Heart left ventricle (tissue), 16 donors: ENCODE data around the gene SMAD9. TPM values are rescaled to one million over a fixed set of nuclear protein-coding genes. Genes with fewer than 3 reads are reported as not detected.

Experiments used
- ATAC-seq, 4 donors: fragments of 200-7000 bp; cut with Tn5 transposase; one replicate each; pipeline ENCODE4 v1.9.1; 2020 to 2022; ENCODE audit warnings: moderate library complexity in 4 of 4, mild to moderate bottlenecking in 3 of 4, moderate number of reproducible peaks in 1 of 4
- DNase-seq, 5 donors: peaks; one replicate each; pipeline ENCODE4 v3.0.0-alpha.2; 2020
- H3K27ac ChIP-seq, 12 donors: fragments of 200-600 bp; sonication (generic) in 4 of 12; one replicate each; pipeline versions ENCODE4 v1.5.0 to v1.8.0; 2016 to 2022; ENCODE audit warnings: mild to moderate bottlenecking in 2 of 12
- H3K27me3 ChIP-seq, 9 donors: fragments of 200-600 bp; sonication (generic) in 2 of 9; one replicate each; pipeline versions ENCODE4 v1.5.1 to v1.8.0; 2016 to 2022; ENCODE audit warnings: mild to moderate bottlenecking in 3 of 9
- H3K36me3 ChIP-seq, 9 donors: fragments of 200-600 bp; sonication (generic) in 2 of 9; one replicate each; pipeline versions ENCODE4 v1.5.0 to v1.8.0; 2018 to 2022; ENCODE audit warnings: mild to moderate bottlenecking in 2 of 9
- H3K4me1 ChIP-seq, 12 donors: fragments of 200-600 bp; sonication (generic) in 4 of 12; one replicate each; pipeline versions ENCODE4 v1.5.0 to v1.8.0; 2016 to 2022; ENCODE audit warnings: mild to moderate bottlenecking in 3 of 12
- H3K4me3 ChIP-seq, 12 donors: fragments of 200-600 bp; sonication (generic) in 4 of 12; one replicate each; pipeline versions ENCODE4 v1.5.0 to v1.8.0; 2017 to 2022; ENCODE audit warnings: mild to moderate bottlenecking in 9 of 12, moderate library complexity in 4 of 12
- H3K9me3 ChIP-seq, 12 donors: fragments of 200-600 bp; sonication (generic) in 4 of 12; one replicate each; pipeline versions ENCODE4 v1.5.0 to v1.8.0; 2016 to 2022; ENCODE audit warnings: mild to moderate bottlenecking in 1 of 12
- POLR2A ChIP-seq, 2 donors: fragments of 450-650 bp; IDR thresholded peaks; one replicate each; pipeline ENCODE4 v1.6.1; 2017; ENCODE audit warnings: antibody characterized with exemption in 2 of 2, mild to moderate bottlenecking in 2 of 2, moderate library complexity in 2 of 2
- WGBS, 4 donors: extraction: QIAGEN DNeasy Blood & Tissue Kit in 2 of 4; methylation state at CpG; one replicate each; pipeline versions ENCODE4 v1.1.5 to v1.1.7; 2013 to 2018; 5-methylcytosine and 5-hydroxymethylcytosine counted together
- intact Hi-C, 10 donors: fragments of 100-400 bp; cut with DNase I; formaldehyde crosslinking; loops; one replicate each; pipeline versions ENCODE4 v1.11.1 to v1.14.2; 2022
- polyA plus RNA-seq, 2 donors: library from polyadenylated mRNA; stranded (reverse); fragments of 200-250 nt; gene quantifications; one replicate each; pipeline ENCODE4 v1.2.3, GENCODE V29; 2013
- total RNA-seq, 9 donors: library from RNA; depleted of rRNA in 2 of 9; stranded (reverse); fragments of >200 nt in 2 of 9; fragmentation: NEBNext Ultra II Directional in 3 of 9; extraction: Animal tissue kit (Norgen Biotek cat#: 25700) in 3 of 9; gene quantifications; one replicate each; pipeline versions ENCODE4 v1.1.0 to v1.2.4, GENCODE V29; 2016 to 2023
- TF ChIP-seq, protein P1 (sequence below), 12 donors: fragments of 200-600 bp; sonication (generic) in 4 of 12; IDR thresholded peaks; one replicate each; pipeline versions ENCODE4 v1.5.0 to v1.8.0; 2018 to 2022; ENCODE audit warnings: antibody characterized with exemption in 12 of 12, mild to moderate bottlenecking in 5 of 12
- donor health status: ischemic (EF 13 %, LVEDD 7.1; RV severe dilation, severe dysfunction).
- donor health status: healthy with polysubstance abuse.
- donor health status: DM: no; HTN: yes; CAD: no.
- donor health status: DM: no; HTN: no; CAD: no.
- donor health status: ischemic (EF 25% LVEDD 6.9; RV normal size, moderate dysfunction).
- donor health status: ischemic (EF 25% LVEDD 5.7; RV mildly dilated, moderate dysfunction).
- donor health status: healthy.
- donor health status: DM: yes; HTN: yes; CAD: no.
- donor health status: ischemic (EF 35%, LVEDD 5.7; RV mildly dilated, moderate dysfunction).
- donor health status: nonischemic (EF 11% LVEDD 7.7; RV severe dilation, severe dysfunction).
- donor health status: DM: yes; HTN: yes; CAD: no.
- donor health status: PGD.
- donor health status: ischemic (EF 29% LVEDD 5.4; RV normal size, mild dysfunction).
- donor health status: nonischemic (EF 23%, LVEDD 6.1; RV moderate dilation, normal function).

The SMAD9 gene
- total and polyA plus RNA-seq, 11 donors: 0.91 to 10.4 (median 4.6) TPM

DNA sequence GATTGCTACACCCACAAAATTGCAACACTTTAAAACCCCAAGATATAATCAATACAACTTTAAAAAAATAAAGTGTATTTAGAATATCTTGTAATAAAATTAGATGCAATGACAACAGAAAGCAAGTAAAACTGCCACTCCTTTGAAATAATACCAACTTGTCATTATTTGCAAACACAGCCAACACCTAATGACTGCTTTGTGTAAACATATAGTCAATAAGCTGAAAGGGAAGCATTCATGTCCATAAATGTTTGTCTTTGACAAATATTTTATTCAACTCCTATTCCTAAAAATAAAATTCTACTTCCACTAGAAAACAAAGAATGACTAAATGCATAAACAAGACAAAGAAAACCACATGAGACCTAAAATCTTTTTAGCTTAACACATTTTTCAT is 6.6 kb downstream of the SMAD9 start:
- no peaks in the 10 kb centered on the region for H3K9me3 ChIP-seq
- H3K36me3 ChIP-seq: no peaks in the 10 kb centered on the region
- ATAC-seq (no peak), DNase-seq (no peak)
- no peaks in the 10 kb centered on the region for H3K27me3 ChIP-seq
- intact Hi-C loops: loop anchor here in 2 of 10 donors (10.0 kb wide), 2 partner anchors 49 to 59 kb away; no protein-coding TSS in a partner anchor
- H3K4me3 ChIP-seq: no peak overlapping the region
- TF ChIP-seq POLR2A (IDR thresholded peaks at IDR 0.05): no peak
- TF ChIP-seq, protein P1, sequence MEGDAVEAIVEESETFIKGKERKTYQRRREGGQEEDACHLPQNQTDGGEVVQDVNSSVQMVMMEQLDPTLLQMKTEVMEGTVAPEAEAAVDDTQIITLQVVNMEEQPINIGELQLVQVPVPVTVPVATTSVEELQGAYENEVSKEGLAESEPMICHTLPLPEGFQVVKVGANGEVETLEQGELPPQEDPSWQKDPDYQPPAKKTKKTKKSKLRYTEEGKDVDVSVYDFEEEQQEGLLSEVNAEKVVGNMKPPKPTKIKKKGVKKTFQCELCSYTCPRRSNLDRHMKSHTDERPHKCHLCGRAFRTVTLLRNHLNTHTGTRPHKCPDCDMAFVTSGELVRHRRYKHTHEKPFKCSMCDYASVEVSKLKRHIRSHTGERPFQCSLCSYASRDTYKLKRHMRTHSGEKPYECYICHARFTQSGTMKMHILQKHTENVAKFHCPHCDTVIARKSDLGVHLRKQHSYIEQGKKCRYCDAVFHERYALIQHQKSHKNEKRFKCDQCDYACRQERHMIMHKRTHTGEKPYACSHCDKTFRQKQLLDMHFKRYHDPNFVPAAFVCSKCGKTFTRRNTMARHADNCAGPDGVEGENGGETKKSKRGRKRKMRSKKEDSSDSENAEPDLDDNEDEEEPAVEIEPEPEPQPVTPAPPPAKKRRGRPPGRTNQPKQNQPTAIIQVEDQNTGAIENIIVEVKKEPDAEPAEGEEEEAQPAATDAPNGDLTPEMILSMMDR (IDR thresholded peaks at IDR 0.05): no peak
- H3K27ac ChIP-seq: no peak overlapping the region
- peaks cover 0 to 12% (median 3%) of the 10 kb centered on the region in 12 donors for H3K4me1 ChIP-seq

DNA sequence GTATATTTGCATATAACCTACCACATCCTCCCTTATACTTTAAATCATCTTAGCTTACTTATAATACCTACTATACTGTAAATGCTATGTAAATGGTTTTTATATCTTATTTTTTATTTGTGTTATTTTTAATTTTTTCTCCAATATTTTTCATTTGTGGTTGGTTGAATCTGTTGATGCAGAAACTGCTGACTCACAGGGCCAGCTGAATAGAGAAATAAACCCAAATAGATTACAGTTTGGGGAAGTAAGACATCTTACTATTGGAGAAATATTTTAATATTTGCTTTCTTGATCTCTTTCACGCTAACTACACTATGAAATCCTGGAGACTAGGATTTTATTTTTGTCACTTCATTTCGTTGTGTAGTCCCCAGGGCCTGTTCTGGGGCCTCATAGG is 7.1 kb downstream of the SMAD9 start:
- Histone ChIP-seq H3K36me3 (no peaks in the 10 kb centered on the region), H3K27me3 (no peaks in the 10 kb centered on the region), H3K4me3 (no peak overlapping the region), H3K4me1 (peaks cover 0 to 7% (median 1%) of the 10 kb centered on the region in 12 donors), H3K9me3 (no peaks in the 10 kb centered on the region), H3K27ac (no peak overlapping the region)
- no peak for ATAC-seq
- TF ChIP-seq, protein P1 (IDR thresholded peaks at IDR 0.05): no peak
- TF ChIP-seq POLR2A (IDR thresholded peaks at IDR 0.05): no peak
- intact Hi-C loops: loop anchor here in 2 of 10 donors (10.0 kb wide), 2 partner anchors 48 to 58 kb away; no protein-coding TSS in a partner anchor
- 71 to 79% (median 76%) methylated on average over 2 of the region's 2 CpGs for WGBS, 4 donors
- DNase-seq: no peak

DNA sequence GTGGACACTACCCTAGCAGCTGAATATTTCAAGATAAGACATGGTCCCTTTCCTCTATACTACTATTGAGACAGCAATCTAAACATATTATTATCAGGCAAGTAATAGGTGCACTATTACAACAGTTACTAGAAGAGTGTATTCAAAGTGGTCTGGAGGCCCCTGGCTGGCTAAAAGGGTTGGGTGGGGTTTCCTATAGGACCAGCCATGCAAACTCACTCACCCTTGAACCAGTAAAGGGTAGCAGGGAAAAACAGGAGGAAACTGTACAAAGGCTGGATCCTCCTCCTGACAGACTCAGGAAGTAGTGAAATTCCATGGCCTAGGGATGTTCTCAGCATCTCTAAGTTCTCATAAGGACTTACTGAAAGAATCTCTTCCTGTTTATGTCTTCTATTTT is 7.7 kb downstream of the SMAD9 start:
- ATAC-seq (peak in 2 of 4 donors; percentile 27 to 45), DNase-seq (no peak)
- Histone ChIP-seq H3K27ac (no peak overlapping the region), H3K4me3 (no peak overlapping the region), H3K27me3 (no peaks in the 10 kb centered on the region), H3K36me3 (no peaks in the 10 kb centered on the region), H3K4me1 (peaks cover 0 to 7% (median 1%) of the 10 kb centered on the region in 12 donors), H3K9me3 (no peaks in the 10 kb centered on the region)
- TF ChIP-seq POLR2A (IDR thresholded peaks at IDR 0.05): no peak
- TF ChIP-seq, protein P1 (IDR thresholded peaks at IDR 0.05): no peak
- intact Hi-C loops: loop anchor here in 2 of 10 donors (10.0 kb wide), 2 partner anchors 48 to 58 kb away; no protein-coding TSS in a partner anchor

DNA sequence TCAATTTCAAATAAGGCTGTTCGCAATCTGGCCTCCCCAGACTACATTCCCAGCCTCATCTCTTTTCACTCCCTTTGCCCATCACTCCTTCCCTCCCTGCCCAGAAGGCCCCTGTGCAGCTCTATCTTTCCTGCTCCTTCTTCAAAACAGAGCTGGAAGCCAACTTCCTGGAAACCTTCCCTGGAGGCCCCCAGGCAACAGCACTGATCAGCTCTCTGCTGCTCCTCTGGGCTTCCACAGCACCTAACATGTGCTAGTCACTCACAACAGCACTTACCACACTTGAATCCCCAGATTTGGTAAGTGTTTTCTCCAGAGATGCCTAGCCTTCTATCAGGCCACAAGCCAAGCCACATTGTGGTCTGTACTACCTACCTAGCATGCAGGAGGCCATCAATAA is 9.5 kb downstream of the SMAD9 start:
- intact Hi-C loops: loop anchor here in 2 of 10 donors (10.0 kb wide), 2 partner anchors 46 to 56 kb away; no protein-coding TSS in a partner anchor
- Histone ChIP-seq H3K4me1 (peaks cover 0 to 7% (median 1%) of the 10 kb centered on the region in 12 donors), H3K9me3 (no peaks in the 10 kb centered on the region), H3K27me3 (no peaks in the 10 kb centered on the region), H3K36me3 (no peaks in the 10 kb centered on the region), H3K4me3 (no peak overlapping the region), H3K27ac (no peak overlapping the region)
- TF ChIP-seq POLR2A (IDR thresholded peaks at IDR 0.05): no peak
- TF ChIP-seq, protein P1 (IDR thresholded peaks at IDR 0.05): no peak
- DNase-seq (no peak), ATAC-seq (no peak)
- 95 to 100% (median 99%) methylated on average over 1 of the region's 1 CpG for WGBS, 4 donors
